Testis (tissue), 3 donors: ENCODE measurements around the gene SUGP2. TPM values are rescaled to one million over a fixed set of nuclear protein-coding genes. Genes with fewer than 3 reads are reported as not detected.

Experiments
- DNase-seq: peaks from one replicate; pipeline ENCODE4 v3.0.0-alpha.2; 2019
- H3K27ac ChIP-seq, 2 donors: fragments of 200-600 bp; sonication (generic); one replicate each; pipeline ENCODE4 v1.5.1; 2019
- H3K27me3 ChIP-seq: fragments of 200-600 bp; sonication (generic); one replicate; pipeline ENCODE4 v1.5.1; 2019
- H3K36me3 ChIP-seq: fragments of 200-600 bp; sonication (generic); one replicate; pipeline ENCODE4 v1.5.1; 2017; ENCODE audit warnings: low read depth; ENCODE audit errors: missing control alignments
- H3K4me1 ChIP-seq: fragments of 200-600 bp; sonication (generic); one replicate; pipeline ENCODE4 v1.5.1; 2019
- H3K4me3 ChIP-seq, 2 donors: fragments of 200-600 bp; sonication (generic); one replicate each; pipeline ENCODE4 v1.5.1; 2017 to 2019
- H3K9me3 ChIP-seq: fragments of 200-600 bp; sonication (generic); one replicate; pipeline ENCODE4 v1.5.1; 2017
- POLR2A ChIP-seq: fragments of 450-650 bp; IDR thresholded peaks from one replicate; pipeline ENCODE4 v1.6.1; 2017; ENCODE audit warnings: antibody characterized with exemption, mild to moderate bottlenecking, moderate library complexity
- WGBS, 2 donors: methylation state at CpG; one replicate each; pipeline ENCODE4 v1.1.5; 2018; 5-methylcytosine and 5-hydroxymethylcytosine counted together
- intact Hi-C: fragments of 100-400 bp; cut with DNase I; formaldehyde crosslinking; loops from one replicate; pipeline ENCODE4 v1.15.1; 2023; ENCODE audit warnings: low total_unique reads
- polyA plus RNA-seq: library from polyadenylated mRNA; stranded (reverse); fragments of 350-450 nt; fragmentation: Illumina TruSeq; extraction: RNeasy Lipid Tissue Mini Kit (QIAGEN cat#74804); gene quantifications from one replicate; pipeline ENCODE4 v1.2.3, GENCODE V29; 2014; ENCODE audit warnings: low read depth, low replicate concordance; ENCODE audit not compliant: insufficient read depth
- total RNA-seq, 2 donors: library from RNA; depleted of rRNA; stranded (reverse); fragments of >200 nt; gene quantifications; one replicate each; pipeline ENCODE4 v1.2.3, GENCODE V29; 2016
- TF ChIP-seq, protein P1 (sequence below), 3 experiments: fragments of 450-650 bp in 2 of 3; fragments of 200-600 bp in 1 of 3; sonication (generic) in 1 of 3; IDR thresholded peaks; one replicate each; pipeline ENCODE4 v1.5.1; 2016 to 2019; ENCODE audit warnings: antibody characterized with exemption in 3 of 3, mild to moderate bottlenecking in 2 of 3, moderate library complexity in 1 of 3

The SUGP2 gene
- total and polyA plus RNA-seq, 3 donors from 2014 or later = 176 to 331 (median 254) TPM

DNA sequence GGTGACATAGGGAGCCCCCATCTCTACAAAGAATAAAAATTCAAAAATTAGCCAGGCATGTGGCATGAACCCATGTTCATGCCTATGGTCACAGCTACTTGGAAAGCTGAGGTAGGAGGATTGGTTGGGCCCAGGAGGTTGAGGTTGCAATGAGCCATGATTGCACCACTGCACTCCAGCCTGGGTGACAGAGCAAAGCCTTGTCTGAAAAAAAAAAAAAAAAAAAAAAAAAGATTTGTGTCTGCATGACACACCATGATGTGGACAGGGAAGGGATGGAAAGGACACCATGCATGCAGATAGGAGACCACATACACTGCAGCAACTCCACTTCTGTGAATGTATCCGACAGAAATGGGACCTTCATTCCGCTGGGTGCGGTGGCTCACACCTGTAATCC lies 58.3 kb downstream of the SUGP2 start:
- 88 to 94% methylated on average over 3 of the region's 3 CpGs for WGBS, 2 donors
- H3K4me3 ChIP-seq = no peak overlapping the region
- H3K4me1 ChIP-seq = peaks cover 13% of the 10 kb centered on the region
- no peaks in the 10 kb centered on the region for H3K9me3 ChIP-seq
- intact Hi-C loops = no loop called here
- TF ChIP-seq, protein P1, sequence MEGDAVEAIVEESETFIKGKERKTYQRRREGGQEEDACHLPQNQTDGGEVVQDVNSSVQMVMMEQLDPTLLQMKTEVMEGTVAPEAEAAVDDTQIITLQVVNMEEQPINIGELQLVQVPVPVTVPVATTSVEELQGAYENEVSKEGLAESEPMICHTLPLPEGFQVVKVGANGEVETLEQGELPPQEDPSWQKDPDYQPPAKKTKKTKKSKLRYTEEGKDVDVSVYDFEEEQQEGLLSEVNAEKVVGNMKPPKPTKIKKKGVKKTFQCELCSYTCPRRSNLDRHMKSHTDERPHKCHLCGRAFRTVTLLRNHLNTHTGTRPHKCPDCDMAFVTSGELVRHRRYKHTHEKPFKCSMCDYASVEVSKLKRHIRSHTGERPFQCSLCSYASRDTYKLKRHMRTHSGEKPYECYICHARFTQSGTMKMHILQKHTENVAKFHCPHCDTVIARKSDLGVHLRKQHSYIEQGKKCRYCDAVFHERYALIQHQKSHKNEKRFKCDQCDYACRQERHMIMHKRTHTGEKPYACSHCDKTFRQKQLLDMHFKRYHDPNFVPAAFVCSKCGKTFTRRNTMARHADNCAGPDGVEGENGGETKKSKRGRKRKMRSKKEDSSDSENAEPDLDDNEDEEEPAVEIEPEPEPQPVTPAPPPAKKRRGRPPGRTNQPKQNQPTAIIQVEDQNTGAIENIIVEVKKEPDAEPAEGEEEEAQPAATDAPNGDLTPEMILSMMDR (IDR thresholded peaks at IDR 0.05) = no peak
- TF ChIP-seq POLR2A = no peak
- no peaks in the 10 kb centered on the region for H3K36me3 ChIP-seq
- H3K27ac ChIP-seq = no peak overlapping the region
- no peak for DNase-seq
- no peaks in the 10 kb centered on the region for H3K27me3 ChIP-seq

DNA sequence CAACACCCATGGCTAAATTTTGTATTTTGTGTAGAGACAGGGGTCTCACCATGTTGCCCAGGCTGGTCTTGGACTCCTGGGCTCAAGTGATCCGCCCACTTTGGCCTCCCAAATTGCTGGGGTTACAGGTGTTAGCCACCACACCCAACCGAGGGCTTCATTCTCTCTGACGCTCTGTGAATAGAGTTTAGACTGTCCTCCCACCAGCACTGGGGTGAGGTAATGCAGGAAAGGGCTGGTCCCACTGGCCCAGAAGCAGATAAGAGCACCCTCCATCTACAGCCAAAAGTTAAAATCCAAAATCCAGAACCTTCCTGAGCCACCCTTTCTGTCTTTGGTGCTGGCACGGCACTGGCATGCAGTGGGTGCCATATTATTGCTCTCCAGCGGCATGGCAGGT lies 60.5 kb downstream of the SUGP2 start:
- H3K27me3 ChIP-seq = no peaks in the 10 kb centered on the region
- H3K4me1 ChIP-seq = peaks cover 13% of the 10 kb centered on the region
- TF ChIP-seq, protein P1 (IDR thresholded peaks at IDR 0.05) = no peak
- TF ChIP-seq POLR2A = no peak
- H3K9me3 ChIP-seq = no peaks in the 10 kb centered on the region
- intact Hi-C loops = no loop called here
- no peak overlapping the region for H3K4me3 ChIP-seq
- WGBS, 2 donors = 78 to 80% methylated on average over 4 to 5 of the region's 5 CpGs
- H3K27ac ChIP-seq = peak overlapping the region; percentile 37 to 76
- no peaks in the 10 kb centered on the region for H3K36me3 ChIP-seq
- DNase-seq = no peak

DNA sequence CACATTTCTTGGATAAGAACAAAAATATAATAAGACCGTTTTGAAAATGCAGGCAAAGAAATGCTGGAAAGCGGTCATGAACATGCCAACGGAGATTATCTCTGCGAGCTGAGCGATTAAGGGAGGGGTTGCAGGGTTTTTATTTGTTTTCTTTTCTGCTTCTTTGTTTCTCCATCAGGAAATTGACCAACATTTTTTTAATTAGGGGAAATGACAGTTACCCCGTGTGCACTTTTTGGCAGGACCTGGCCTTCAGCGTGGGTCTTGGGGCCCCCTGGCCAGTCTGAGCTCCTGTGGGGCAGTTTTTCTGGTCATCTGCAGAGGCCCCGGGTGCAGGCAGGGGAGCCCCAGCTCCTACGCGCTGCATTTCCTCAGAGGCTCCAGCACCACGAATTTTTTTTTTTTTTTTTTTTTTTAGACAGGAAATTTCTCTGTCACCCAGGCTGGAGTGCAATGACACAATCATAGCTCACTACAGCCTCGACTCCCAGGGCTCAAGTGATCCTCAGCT lies 61.0 kb downstream of the SUGP2 start:
- Histone ChIP-seq H3K27me3 (no peaks in the 10 kb centered on the region), H3K27ac (peak overlapping the region; percentile 37 to 76), H3K36me3 (no peaks in the 10 kb centered on the region), H3K4me3 (no peak overlapping the region), H3K9me3 (no peaks in the 10 kb centered on the region), H3K4me1 (peaks cover 8% of the 10 kb centered on the region)
- intact Hi-C loops = no loop called here
- TF ChIP-seq, protein P1 (IDR thresholded peaks at IDR 0.05) = no peak
- TF ChIP-seq POLR2A = no peak
- DNase-seq = peak; percentile 34
- 22 to 37% methylated on average over 12 of the region's 12 CpGs for WGBS, 2 donors

DNA sequence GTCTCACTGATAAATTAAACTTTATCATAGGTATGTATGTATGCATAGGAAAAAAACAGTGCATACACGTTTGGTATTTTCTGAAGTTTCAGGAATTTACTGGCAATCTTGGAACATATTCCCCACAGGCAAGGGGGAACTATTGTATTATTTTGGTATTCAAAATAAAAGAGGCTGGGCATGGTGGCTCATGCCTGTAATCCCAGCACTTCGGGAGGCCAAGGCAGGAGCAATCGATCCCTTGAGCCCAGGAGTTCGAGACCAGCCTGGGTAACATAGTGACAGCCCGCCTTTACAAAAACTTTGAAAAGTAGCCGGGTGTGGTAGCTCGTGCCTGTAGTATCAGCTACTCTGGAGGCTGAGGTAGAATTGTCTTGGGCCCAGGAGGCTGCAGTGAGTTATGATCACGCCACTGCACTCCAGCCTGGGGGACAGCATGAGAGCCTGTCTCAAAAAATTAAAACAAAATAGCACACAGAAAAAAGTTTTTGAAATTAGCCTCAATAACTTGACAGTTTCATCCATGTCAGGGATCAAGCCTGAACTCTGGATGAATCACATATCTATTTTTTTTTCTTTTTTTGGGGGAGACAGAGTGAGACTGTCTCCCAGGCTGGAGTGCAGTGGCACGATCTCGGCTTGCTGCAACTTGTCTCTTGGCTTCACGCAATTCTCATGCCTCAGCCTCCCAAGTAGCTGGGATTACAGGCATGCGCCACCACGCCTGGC lies 63.2 kb downstream of the SUGP2 start:
- no peak overlapping the region for H3K27ac ChIP-seq
- WGBS, 2 donors = 86 to 89% methylated on average over 13 of the region's 13 CpGs

More for the DNA sequence above, 63.2 kb downstream of the SUGP2 start:
- no peaks in the 10 kb centered on the region for H3K9me3 ChIP-seq
- H3K4me3 ChIP-seq = no peak overlapping the region
- TF ChIP-seq POLR2A = no peak
- TF ChIP-seq, protein P1 (IDR thresholded peaks at IDR 0.05) = no peak
- intact Hi-C loops = no loop called here
- no peaks in the 10 kb centered on the region for H3K27me3 ChIP-seq
- H3K4me1 ChIP-seq = peaks cover 8% of the 10 kb centered on the region
- no peak for DNase-seq
- no peaks in the 10 kb centered on the region for H3K36me3 ChIP-seq
